Panc1 (cell line): ENCODE results near the gene AMER1. TPM values are rescaled to one million over a fixed set of nuclear protein-coding genes. Genes with fewer than 3 reads are reported as not detected.

Source experiments
- ATAC-seq: fragments of 200-7000 bp; cut with Tn5 transposase; 2 replicates; pipeline ENCODE4 v1.9.1; 2020; ENCODE audit warnings: mild to moderate bottlenecking, moderate library complexity
- BruUV-seq: library from RNA; stranded (reverse); fragments of 400-500 nt; replicated peaks from 2 replicates; lab custom pipeline; 2021; lab: Mats Ljungman, UMichigan
- CTCF ChIA-PET: fragments of 300-600 bp; sonication (Branson Sonifier 250); formaldehyde crosslinking; loops from one replicate; lab custom pipeline; 2022; ENCODE audit warnings: antibody characterized with exemption; lab: Charles Lee
- POLR2A ChIA-PET: fragments of 300-600 bp; sonication (Branson Sonifier 250); formaldehyde crosslinking; loops from one replicate; lab custom pipeline; 2022; ENCODE audit warnings: antibody characterized with exemption; lab: Charles Lee
- DNase-seq: peaks from one replicate; pipeline ENCODE4 v3.0.0-alpha.2; 2010; ENCODE audit warnings: low read depth, low spot score
- H3K27ac ChIP-seq: 2 replicates; pipeline ENCODE4 v1.5.1; 2011; ENCODE audit warnings: mild to moderate bottlenecking, low read length, inconsistent platforms
- H3K27me3 ChIP-seq: fragments of 200-500 bp; sonication (Bioruptor generic); 2 replicates; pipeline ENCODE4 v1.6.0; 2014; ENCODE audit warnings: low read length, inconsistent platforms; ENCODE audit not compliant: control insufficient read depth, insufficient read depth
- H3K36me3 ChIP-seq: fragments of 200-500 bp; sonication (Bioruptor generic); 2 replicates; pipeline ENCODE4 v1.5.1; 2014; ENCODE audit warnings: inconsistent platforms, mild to moderate bottlenecking, low read length, moderate library complexity; ENCODE audit not compliant: control insufficient read depth, insufficient read depth
- H3K4me1 ChIP-seq: 2 replicates; pipeline ENCODE4 v1.5.1; 2011; ENCODE audit warnings: inconsistent platforms, mild to moderate bottlenecking, low read length, moderate library complexity; ENCODE audit not compliant: control insufficient read depth, insufficient read depth
- H3K4me3 ChIP-seq, 2 experiments: 2 replicates each; pipeline ENCODE4 v1.5.1; 2011 to 2012; ENCODE audit warnings: low read depth in 2 of 2, low read length in 2 of 2, mild to moderate bottlenecking in 2 of 2, inconsistent platforms in 1 of 2, moderate library complexity in 1 of 2
- H3K9me3 ChIP-seq: fragments of 200-500 bp; sonication (Bioruptor generic); 2 replicates; pipeline ENCODE4 v1.5.1; 2014; ENCODE audit warnings: low read depth, mild to moderate bottlenecking, inconsistent platforms, low read length, moderate library complexity; ENCODE audit not compliant: control insufficient read depth, insufficient read depth
- POLR2AphosphoS5 ChIP-seq: IDR thresholded peaks from 2 replicates; pipeline ENCODE4 v1.6.1; 2012; ENCODE audit warnings: mild to moderate bottlenecking, low read depth, low read length, moderate library complexity
- SIN3A ChIP-seq: IDR thresholded peaks from 2 replicates; pipeline ENCODE4 v1.6.1; 2012; ENCODE audit warnings: low read depth, mild to moderate bottlenecking, low read length, moderate library complexity, borderline replicate concordance; ENCODE audit not compliant: insufficient read depth
- TCF7L2 ChIP-seq: IDR thresholded peaks from 2 replicates; pipeline ENCODE4 v1.6.1; 2011; ENCODE audit warnings: mild to moderate bottlenecking, low read depth, low read length, inconsistent platforms
- in situ Hi-C: cut with HindIII; loops from 2 replicates; pipeline ENCODE4 v1.10.0; 2016; ENCODE audit warnings: low sequenced_read_pairs, low pct_unique_long_range_greater_than_20kb
- intact Hi-C: fragments of 100-400 bp; cut with micrococcal nuclease; formaldehyde crosslinking; loops from one replicate; pipeline ENCODE4 v1.10.0; 2022; ENCODE audit not compliant: unreplicated experiment
- total RNA-seq: library from RNA; stranded (reverse); gene quantifications from one replicate; pipeline ENCODE4 v1.2.1, GENCODE V29; 2021; ENCODE audit not compliant: unreplicated experiment
- TF ChIP-seq, protein P1 (sequence below): fragments of 450-650 bp; IDR thresholded peaks from 2 replicates; pipeline ENCODE4 v1.5.1; 2017; ENCODE audit warnings: mild to moderate bottlenecking
- TF ChIP-seq, protein P2 (sequence below), 2 experiments: IDR thresholded peaks; 2 replicates each; pipeline ENCODE4 v1.6.1; 2011 to 2012; ENCODE audit warnings: low read depth in 2 of 2, control low read depth in 1 of 2, low read length in 1 of 2, mild to moderate bottlenecking in 1 of 2, moderate library complexity in 1 of 2; ENCODE audit not compliant: insufficient read depth in 1 of 2

Gene AMER1
- total RNA-seq, 1 experiment from 2014 or later = 3.9 TPM

DNA sequence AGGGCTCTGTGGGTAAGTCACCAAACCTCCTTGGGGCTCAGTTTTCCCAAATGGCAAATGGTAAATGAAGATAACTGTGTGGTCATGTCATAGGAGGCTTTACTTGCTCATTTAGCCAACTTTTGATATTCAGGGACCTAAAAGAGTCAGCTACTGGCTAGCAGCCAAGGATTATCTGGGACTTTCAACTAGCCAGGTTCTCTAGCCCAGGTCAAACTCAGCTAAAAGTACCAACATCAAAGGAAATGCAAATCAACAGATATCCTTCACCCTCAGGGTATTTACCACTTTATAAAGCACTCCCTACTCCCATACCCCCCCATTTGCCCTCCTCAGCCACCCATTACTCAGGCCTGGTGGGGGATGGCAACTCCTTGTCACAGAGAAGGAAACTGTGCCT is 7.5 kb downstream of the AMER1 start:
- in situ Hi-C loops = no loop called here
- H3K27ac ChIP-seq = no peak overlapping the region
- H3K4me1 ChIP-seq = no peaks in the 10 kb centered on the region
- ChIA-PET CTCF (no interaction called here), POLR2A (no interaction called here)
- H3K36me3 ChIP-seq = no peaks in the 10 kb centered on the region
- no peaks in the 10 kb centered on the region for H3K27me3 ChIP-seq
- DNase-seq (no peak), ATAC-seq (no peak)
- TF ChIP-seq, protein P1, sequence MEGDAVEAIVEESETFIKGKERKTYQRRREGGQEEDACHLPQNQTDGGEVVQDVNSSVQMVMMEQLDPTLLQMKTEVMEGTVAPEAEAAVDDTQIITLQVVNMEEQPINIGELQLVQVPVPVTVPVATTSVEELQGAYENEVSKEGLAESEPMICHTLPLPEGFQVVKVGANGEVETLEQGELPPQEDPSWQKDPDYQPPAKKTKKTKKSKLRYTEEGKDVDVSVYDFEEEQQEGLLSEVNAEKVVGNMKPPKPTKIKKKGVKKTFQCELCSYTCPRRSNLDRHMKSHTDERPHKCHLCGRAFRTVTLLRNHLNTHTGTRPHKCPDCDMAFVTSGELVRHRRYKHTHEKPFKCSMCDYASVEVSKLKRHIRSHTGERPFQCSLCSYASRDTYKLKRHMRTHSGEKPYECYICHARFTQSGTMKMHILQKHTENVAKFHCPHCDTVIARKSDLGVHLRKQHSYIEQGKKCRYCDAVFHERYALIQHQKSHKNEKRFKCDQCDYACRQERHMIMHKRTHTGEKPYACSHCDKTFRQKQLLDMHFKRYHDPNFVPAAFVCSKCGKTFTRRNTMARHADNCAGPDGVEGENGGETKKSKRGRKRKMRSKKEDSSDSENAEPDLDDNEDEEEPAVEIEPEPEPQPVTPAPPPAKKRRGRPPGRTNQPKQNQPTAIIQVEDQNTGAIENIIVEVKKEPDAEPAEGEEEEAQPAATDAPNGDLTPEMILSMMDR = no peak
- TF ChIP-seq TCF7L2 = no peak
- TF ChIP-seq POLR2AphosphoS5 = no peak
- TF ChIP-seq, protein P2, sequence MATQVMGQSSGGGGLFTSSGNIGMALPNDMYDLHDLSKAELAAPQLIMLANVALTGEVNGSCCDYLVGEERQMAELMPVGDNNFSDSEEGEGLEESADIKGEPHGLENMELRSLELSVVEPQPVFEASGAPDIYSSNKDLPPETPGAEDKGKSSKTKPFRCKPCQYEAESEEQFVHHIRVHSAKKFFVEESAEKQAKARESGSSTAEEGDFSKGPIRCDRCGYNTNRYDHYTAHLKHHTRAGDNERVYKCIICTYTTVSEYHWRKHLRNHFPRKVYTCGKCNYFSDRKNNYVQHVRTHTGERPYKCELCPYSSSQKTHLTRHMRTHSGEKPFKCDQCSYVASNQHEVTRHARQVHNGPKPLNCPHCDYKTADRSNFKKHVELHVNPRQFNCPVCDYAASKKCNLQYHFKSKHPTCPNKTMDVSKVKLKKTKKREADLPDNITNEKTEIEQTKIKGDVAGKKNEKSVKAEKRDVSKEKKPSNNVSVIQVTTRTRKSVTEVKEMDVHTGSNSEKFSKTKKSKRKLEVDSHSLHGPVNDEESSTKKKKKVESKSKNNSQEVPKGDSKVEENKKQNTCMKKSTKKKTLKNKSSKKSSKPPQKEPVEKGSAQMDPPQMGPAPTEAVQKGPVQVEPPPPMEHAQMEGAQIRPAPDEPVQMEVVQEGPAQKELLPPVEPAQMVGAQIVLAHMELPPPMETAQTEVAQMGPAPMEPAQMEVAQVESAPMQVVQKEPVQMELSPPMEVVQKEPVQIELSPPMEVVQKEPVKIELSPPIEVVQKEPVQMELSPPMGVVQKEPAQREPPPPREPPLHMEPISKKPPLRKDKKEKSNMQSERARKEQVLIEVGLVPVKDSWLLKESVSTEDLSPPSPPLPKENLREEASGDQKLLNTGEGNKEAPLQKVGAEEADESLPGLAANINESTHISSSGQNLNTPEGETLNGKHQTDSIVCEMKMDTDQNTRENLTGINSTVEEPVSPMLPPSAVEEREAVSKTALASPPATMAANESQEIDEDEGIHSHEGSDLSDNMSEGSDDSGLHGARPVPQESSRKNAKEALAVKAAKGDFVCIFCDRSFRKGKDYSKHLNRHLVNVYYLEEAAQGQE (IDR thresholded peaks at IDR 0.05; ENCODE audit: insufficient read depth in 1 of 2, low read depth in 2 of 2, low read length in 1 of 2) = no peak
- TF ChIP-seq SIN3A = no peak
- intact Hi-C loops = no loop called here
- no peak overlapping the region for H3K4me3 ChIP-seq
- H3K9me3 ChIP-seq = no peaks in the 10 kb centered on the region
- BruUV-seq = no TSS peak

DNA sequence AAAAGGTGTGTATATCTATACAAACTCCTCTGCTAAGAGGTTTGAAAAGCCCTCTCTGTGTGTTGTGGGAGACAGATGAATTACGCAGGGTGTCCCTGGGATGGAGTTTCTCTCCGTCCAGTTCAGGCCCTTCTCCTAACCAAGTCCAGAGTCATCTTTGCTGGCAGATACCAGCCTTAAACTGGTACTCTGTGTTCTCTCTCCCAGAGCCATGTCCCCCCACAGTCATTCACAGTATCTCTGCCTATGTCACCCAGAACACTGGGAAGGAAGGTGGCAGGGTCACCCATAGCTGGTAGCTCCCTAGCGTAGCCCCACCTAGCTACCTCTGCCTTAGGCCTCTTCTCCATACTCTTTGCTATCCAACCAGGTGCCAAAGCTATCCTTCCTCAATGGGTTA is 8.9 kb downstream of the AMER1 start:
- POLR2A ChIA-PET = no interaction called here
- Histone ChIP-seq H3K9me3 (no peaks in the 10 kb centered on the region), H3K27me3 (no peaks in the 10 kb centered on the region), H3K4me3 (no peak overlapping the region), H3K27ac (no peak overlapping the region), H3K36me3 (no peaks in the 10 kb centered on the region), H3K4me1 (no peaks in the 10 kb centered on the region)
- DNase-seq (no peak), ATAC-seq (no peak)
- BruUV-seq = no TSS peak
- in situ Hi-C loops = no loop called here
- CTCF ChIA-PET = no interaction called here
- intact Hi-C loops = no loop called here
- no peak for TF ChIP-seq TCF7L2

DNA sequence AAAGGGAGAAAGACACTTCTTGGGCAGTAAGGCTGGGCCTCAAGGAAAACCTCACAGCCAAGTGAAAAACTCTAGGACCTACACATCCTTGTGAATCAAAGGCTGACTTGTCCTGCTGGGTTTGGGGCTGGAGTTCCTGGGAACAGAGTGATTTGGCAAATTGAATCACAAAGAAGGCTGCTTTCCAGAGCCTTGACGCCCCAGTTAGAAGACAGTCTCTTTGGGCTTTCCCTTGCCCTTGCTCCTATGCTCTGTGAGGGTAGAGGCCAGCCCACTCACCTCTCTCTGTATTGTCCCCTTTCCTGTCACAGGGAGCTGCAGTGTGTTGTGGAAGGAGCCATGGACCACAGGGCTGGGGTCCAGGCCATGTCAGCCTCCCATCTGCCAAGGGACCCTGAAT is 9.6 kb downstream of the AMER1 start:
- no TSS peak for BruUV-seq
- intact Hi-C loops = no loop called here
- Histone ChIP-seq H3K4me1 (no peaks in the 10 kb centered on the region), H3K36me3 (no peaks in the 10 kb centered on the region), H3K4me3 (no peak overlapping the region), H3K9me3 (no peaks in the 10 kb centered on the region), H3K27me3 (no peaks in the 10 kb centered on the region), H3K27ac (no peak overlapping the region)
- ATAC-seq (no peak), DNase-seq (no peak)
- CTCF ChIA-PET = no interaction called here
- POLR2A ChIA-PET = no interaction called here
- in situ Hi-C loops = no loop called here
- TF ChIP-seq, protein P2 (IDR thresholded peaks at IDR 0.05; ENCODE audit: insufficient read depth in 1 of 2, low read depth in 2 of 2, low read length in 1 of 2) = no peak
- TF ChIP-seq POLR2AphosphoS5 (no peak), TCF7L2 (no peak), SIN3A (no peak)
- TF ChIP-seq, protein P1 = no peak
